Thyroid gland (tissue), 4 donors: ENCODE measurements around the gene VPS37C.

Source experiments
- POLR2A ChIP-seq, 2 donors: fragments of 450-650 bp; IDR thresholded peaks; one replicate each; pipeline ENCODE4 v1.6.1; 2017; ENCODE audit warnings: antibody characterized with exemption in 2 of 2, mild to moderate bottlenecking in 2 of 2, moderate library complexity in 1 of 2
- TF ChIP-seq, protein P1 (sequence below), 6 experiments: fragments of 200-600 bp in 3 of 6; fragments of 450-650 bp in 3 of 6; sonication (generic) in 3 of 6; IDR thresholded peaks; one replicate each; pipeline ENCODE4 v1.5.1; 2016 to 2019; ENCODE audit warnings: antibody characterized with exemption in 6 of 6, mild to moderate bottlenecking in 2 of 6, inconsistent platforms in 1 of 6, moderate library complexity in 1 of 6

DNA sequence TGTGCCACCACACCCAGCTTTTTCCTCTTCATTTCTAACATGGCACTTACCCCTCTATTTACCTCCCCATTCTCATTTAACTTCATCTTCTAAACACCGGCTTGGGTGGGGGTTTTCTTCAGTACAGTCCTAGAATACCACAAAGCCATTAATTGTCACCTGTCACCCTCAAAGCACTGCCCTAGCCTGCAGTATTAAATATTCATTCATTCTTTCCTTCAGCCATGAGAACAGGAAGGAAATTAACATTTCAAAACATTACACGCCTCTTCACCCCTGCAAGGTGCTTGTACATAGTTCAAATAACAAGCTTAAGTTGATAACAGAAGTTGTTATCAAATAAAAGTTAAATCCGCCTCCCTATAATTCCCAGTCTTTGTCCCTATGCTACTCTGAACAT is 10.7 kb upstream of the VPS37C start:
- TF ChIP-seq, protein P1, sequence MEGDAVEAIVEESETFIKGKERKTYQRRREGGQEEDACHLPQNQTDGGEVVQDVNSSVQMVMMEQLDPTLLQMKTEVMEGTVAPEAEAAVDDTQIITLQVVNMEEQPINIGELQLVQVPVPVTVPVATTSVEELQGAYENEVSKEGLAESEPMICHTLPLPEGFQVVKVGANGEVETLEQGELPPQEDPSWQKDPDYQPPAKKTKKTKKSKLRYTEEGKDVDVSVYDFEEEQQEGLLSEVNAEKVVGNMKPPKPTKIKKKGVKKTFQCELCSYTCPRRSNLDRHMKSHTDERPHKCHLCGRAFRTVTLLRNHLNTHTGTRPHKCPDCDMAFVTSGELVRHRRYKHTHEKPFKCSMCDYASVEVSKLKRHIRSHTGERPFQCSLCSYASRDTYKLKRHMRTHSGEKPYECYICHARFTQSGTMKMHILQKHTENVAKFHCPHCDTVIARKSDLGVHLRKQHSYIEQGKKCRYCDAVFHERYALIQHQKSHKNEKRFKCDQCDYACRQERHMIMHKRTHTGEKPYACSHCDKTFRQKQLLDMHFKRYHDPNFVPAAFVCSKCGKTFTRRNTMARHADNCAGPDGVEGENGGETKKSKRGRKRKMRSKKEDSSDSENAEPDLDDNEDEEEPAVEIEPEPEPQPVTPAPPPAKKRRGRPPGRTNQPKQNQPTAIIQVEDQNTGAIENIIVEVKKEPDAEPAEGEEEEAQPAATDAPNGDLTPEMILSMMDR (IDR thresholded peaks at IDR 0.05) = no peak
- TF ChIP-seq POLR2A (IDR thresholded peaks at IDR 0.05) = no peak
